IPS-18c (cell line): ENCODE data around the gene RFFL.
"Not testable (repeated sequence)": the region's sequence is repeated elsewhere in the genome, so short reads cannot be mapped to it uniquely, and the experiment has no call there.

Experiments used
- H3K4me3 ChIP-seq: 2 replicates; pipeline ENCODE4 v1.7.0; 2013; ENCODE audit warnings: low read depth, mild to moderate bottlenecking, low read length, moderate library complexity; ENCODE audit not compliant: insufficient read depth
- H3K9me3 ChIP-seq: one replicate; pipeline ENCODE4 v1.6.1; 2013; ENCODE audit warnings: mild to moderate bottlenecking, low read length, moderate library complexity; ENCODE audit not compliant: control insufficient read depth, insufficient read depth

The RFFL gene

GRCh38 chr17:35028097-35028496, 35.4 kb downstream of the RFFL start:
- H3K9me3 ChIP-seq, H3K4me3 ChIP-seq: not testable (repeated sequence)

- no peaks in the 10 kb centered on the region for H3K9me3 ChIP-seq
- H3K4me3 ChIP-seq = no peak overlapping the region
Measured at GRCh38 chr17:35025541-35025940, 38.0 kb downstream of the RFFL start.

DNA sequence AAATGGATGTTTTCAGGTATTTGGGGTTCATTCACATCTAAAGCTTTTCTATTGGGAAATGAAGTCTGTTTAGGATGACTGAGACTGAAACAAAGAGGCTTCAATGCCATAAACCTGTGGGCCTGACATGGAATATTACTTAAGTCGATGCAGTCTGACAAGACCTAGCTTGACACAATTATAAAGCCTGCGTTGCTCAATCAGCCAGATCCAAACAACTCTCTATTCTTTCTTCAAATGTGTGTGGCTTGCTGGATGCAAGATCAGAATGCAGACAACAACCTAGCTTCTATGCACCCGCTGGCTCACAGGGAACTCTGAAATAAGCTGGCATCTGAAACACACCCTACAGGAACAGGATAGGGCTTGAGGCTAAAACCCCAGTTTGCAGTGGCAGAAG, 40.0 kb downstream of the RFFL start:
- Histone ChIP-seq H3K9me3 (no peaks in the 10 kb centered on the region), H3K4me3 (no peak overlapping the region)

- H3K4me3 ChIP-seq = no peak overlapping the region
- no peaks in the 10 kb centered on the region for H3K9me3 ChIP-seq
Measured at GRCh38 chr17:35022536-35023063, 40.9 kb downstream of the RFFL start.

GRCh38 chr17:35021520-35022380, 41.8 kb downstream of the RFFL start:
- Histone ChIP-seq H3K4me3 (no peak overlapping the region), H3K9me3 (no peaks in the 10 kb centered on the region)

- no peak overlapping the region for H3K4me3 ChIP-seq
Measured at GRCh38 chr17:35019386-35020179, 43.9 kb downstream of the RFFL start.

GRCh38 chr17:35018814-35019213, 44.7 kb downstream of the RFFL start:
- no peak overlapping the region for H3K4me3 ChIP-seq
- H3K9me3 ChIP-seq = no peaks in the 10 kb centered on the region

More at GRCh38 chr17:35019386-35020179, 43.9 kb downstream of the RFFL start:
- no peaks in the 10 kb centered on the region for H3K9me3 ChIP-seq

- Histone ChIP-seq H3K4me3 (no peak overlapping the region), H3K9me3 (no peaks in the 10 kb centered on the region)
Measured at GRCh38 chr17:35017021-35017420, 46.5 kb downstream of the RFFL start.

DNA sequence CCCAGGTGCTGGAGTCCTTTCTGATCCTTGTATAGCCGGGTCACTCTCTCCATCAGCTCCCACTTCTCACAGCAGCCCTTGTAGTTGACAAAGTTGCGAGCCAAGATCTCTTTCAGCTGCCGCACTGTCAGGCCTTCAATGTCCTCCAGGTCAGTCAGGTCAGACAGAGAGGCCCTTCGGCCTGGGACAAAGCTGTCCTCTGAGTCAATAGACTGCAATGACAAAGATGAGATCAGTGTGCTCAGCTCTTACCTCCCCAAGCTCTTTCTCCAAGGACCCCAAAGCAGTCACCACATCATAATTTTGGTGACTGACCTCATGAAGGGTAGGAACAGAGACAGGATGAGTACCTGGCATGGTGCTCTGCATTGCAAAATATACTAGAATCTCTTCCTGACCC, 47.1 kb downstream of the RFFL start:
- H3K9me3 ChIP-seq = no peaks in the 10 kb centered on the region
- no peak overlapping the region for H3K4me3 ChIP-seq

DNA sequence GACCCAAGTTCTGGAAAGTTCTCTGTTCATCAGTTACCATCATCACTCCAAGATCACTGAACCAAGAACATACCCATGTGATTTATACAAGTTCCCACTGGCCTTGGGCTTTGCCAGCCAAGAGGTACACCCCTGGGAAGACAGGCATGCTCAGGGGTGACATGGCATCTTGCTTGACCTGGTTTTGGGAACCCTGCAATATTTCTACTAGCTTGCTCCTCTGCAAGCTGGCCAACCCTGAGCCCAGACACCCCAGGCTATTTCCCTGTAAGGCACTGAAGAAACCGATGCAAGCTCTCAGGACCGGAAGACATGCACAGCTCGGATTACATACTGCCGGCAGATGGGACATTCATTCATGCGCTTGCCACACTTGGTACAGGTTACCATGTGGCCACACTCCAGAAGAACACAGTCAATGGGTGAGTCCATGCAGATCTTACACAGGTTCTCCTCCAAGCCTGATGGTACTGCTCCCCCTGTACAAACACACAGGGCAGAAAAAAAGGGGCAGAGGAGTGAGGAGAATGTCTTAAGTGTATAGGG, 51.8 kb downstream of the RFFL start:
- Histone ChIP-seq H3K4me3 (no peak overlapping the region), H3K9me3 (no peaks in the 10 kb centered on the region)

DNA sequence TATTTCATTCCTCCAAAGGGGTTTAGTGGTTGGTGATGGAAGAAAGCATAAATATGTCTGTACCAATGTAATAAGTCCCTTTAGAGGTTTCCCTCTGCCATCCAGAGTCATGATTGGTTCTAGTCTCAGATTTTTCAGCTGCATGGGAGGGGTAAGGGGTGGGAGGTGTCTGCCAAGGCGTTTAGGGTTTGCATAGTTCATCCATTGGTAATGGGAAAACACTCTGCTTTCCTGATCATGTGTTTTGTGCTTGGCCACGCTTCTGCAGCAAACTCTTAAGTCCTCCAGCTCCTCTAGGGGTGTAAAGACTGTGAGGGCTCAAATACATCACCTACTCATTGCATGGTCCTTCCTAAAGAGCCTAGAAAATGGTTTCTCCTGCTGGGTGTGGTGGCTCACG, 53.4 kb downstream of the RFFL start:
- no peaks in the 10 kb centered on the region for H3K9me3 ChIP-seq
- no peak overlapping the region for H3K4me3 ChIP-seq

- no peaks in the 10 kb centered on the region for H3K9me3 ChIP-seq
- H3K4me3 ChIP-seq = no peak overlapping the region
Measured at GRCh38 chr17:35006961-35007360, 56.5 kb downstream of the RFFL start.

- no peak overlapping the region for H3K4me3 ChIP-seq
- no peaks in the 10 kb centered on the region for H3K9me3 ChIP-seq
Measured at GRCh38 chr17:35006345-35006744, 57.2 kb downstream of the RFFL start.

GRCh38 chr17:35003778-35004177, 59.7 kb downstream of the RFFL start:
- Histone ChIP-seq H3K4me3 (no peak overlapping the region), H3K9me3 (no peaks in the 10 kb centered on the region)

- no peaks in the 10 kb centered on the region for H3K9me3 ChIP-seq
- H3K4me3 ChIP-seq = no peak overlapping the region
Measured at GRCh38 chr17:35002876-35003551, 60.5 kb downstream of the RFFL start.

GRCh38 chr17:35001549-35001948, 62.0 kb downstream of the RFFL start:
- Histone ChIP-seq H3K4me3 (no peak overlapping the region), H3K9me3 (no peaks in the 10 kb centered on the region)

- not testable (repeated sequence) for H3K4me3 ChIP-seq, H3K9me3 ChIP-seq
Measured at GRCh38 chr17:35000965-35001364, 62.5 kb downstream of the RFFL start.
